ENCODE data around the gene DAAM1.

Gene DAAM1

DNA sequence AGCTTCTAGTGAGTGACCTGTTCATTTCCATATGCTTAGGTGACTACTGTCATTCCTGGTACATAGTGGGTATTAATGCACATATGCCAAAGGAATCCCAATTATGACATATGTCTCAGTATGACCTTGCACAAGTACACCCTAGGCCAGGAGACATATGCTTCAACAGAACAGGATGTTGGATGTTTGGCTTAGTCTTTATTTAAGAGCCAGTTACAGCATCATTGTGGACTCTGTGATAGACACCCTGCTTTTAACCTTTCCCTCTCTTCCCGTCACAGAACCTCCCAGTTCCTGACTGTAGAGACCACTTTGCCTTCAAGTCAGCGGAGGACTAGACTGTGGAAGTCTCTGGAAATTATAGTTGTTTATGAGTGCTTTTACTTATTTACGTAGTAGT is 72.9 kb downstream of the DAAM1 start:
- no peak for DNase-seq

DNA sequence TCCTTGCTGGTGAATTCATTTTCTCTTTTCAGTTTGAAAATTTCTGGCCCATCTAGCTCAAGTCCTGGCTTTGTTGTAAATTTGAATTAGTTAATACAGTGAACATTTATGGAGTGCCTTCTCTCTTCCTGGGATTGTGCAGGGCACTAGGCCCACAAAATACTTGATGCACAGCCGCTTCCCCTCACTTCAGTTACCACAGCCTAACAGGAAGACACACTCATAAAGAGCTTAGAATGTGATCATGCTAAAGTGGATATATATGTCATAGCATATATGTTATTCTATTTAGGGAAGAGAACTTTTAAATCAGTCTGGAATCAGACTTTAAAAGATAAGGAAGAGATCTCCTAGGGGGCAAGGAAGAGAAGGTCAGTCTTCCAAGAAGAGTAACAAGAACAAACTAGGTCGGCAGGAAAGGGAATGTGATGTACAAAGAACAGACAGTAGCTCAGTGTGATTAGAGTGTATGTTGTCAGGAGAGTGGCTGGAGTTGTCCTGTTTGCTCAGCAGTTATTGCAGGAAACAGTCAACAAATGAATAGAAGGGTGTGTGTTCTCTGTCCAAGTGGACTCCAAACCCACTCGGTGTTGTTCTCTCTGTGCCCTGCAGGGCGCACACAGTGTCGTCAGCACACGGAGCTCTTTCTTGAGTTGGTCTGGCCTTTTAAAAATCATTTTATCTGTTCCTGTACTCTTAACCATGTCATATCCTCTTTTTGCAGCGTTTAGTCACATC is 74.4 kb downstream of the DAAM1 start:
- DNase-seq, result no peak

DNA sequence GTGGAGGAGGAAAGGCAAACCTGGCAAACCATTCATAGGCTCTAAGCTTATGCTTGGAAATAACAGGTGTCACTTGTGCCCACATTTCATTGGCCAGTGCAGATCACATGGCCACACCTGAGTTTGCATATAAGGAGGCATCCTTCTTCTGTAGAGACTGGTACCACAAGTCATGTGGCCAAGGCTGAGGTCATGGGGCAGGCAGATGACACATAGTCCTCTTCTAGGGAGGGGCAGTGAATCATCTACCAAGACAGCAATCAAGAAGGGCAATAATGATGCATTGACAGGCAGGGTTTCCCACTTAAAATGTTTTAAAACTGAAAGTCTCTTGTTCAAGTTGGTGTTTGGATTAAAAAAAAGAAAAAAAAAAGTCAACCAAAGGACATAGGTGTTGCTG is 77.3 kb downstream of the DAAM1 start:
- DNase-seq, result no peak

DNA sequence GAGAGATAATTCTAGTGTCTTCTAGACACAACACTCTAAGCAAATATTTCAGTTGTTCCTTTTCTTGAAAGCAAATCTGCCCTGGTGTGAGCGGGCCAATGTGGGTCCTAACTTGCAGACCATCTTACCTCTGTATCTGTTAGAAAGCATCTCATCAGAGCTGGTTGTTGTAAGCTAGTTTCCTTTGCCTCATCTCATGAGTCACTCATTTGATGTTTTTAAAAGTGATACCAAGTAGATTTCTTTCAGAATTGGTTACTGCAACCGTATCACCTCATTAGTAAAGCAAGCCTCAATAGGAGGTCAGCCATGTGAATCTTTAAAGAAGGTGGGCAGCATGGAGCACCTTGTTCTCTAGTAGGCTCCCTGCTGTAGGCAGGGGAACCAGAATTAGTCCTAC is 78.6 kb downstream of the DAAM1 start:
- no peak for DNase-seq

DNA sequence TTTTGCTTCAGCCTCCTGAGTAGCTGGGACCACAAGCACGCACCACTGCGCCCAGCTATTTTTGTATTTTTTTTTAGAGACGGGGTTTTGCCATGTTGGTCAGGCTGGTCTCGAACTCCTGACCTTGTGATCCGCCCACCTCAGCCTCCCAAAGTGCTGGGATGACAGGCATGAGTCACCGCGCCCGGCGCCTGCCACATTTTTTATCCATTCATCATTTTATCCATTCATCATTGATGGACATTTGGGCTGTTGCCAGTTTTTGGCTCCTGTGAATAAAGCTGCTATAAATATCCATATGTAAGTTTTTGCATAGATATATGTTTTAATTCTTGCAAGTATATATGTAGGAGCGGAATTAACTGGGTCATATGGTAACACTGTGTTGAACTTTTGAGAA is 79.5 kb downstream of the DAAM1 start:
- no peak for DNase-seq

DNA sequence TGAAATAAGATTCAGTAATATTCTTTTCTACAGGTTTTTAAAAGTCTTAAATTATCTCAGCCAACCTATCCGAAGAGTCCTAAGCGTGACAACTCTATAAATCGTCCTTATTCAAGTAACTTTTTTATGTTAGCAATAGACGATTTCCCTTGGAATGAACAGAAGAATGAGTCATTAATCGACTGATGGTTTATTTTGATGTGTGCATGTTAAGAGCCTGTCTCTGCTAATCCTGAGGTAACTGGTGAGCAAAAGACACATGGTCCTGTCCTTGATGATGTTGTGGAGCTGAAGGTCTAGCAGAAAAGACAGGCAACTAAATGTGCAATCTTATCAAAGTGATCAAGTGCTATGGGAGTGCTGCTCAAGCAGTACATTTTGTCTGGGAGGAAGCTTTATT is 80.4 kb downstream of the DAAM1 start:
- DNase-seq, result no peak

DNA sequence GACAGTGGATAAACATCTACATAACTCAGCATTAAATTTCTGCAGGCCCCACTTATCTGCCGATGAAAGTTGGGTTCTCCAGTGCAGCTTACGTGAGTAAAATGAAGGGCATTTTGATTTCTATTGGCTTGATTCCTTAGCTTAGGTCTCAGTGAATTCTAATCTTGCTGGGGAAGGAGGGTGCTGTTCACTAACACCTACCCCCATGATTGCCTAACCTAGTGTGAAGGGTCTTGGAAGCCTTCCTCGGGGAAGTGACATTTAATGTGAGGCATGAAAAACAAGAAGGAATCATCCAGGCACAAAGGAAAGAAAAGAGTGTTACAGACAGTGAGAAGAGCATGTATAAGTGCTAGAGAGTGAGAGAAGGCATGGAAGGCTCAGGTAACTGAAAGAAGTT is 81.0 kb downstream of the DAAM1 start:
- no peak for DNase-seq

DNA sequence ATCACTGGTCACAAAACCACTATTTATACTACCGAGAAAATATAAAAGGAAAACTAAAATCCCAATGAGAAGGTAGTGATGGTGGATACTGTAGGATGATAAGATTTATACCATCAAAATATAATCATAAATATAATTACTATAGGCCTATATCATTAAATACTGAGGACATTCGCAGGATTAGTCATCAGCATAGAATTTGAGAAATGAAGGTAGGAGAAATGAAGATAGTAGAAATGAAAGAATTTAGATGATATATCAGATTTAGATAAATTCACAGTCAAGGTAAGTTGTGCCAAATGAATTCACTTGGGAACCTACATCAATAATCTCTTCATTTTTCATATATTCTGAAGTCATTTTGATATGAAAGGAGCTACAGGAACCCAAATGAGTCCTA is 82.8 kb downstream of the DAAM1 start:
- no peak for DNase-seq

DNA sequence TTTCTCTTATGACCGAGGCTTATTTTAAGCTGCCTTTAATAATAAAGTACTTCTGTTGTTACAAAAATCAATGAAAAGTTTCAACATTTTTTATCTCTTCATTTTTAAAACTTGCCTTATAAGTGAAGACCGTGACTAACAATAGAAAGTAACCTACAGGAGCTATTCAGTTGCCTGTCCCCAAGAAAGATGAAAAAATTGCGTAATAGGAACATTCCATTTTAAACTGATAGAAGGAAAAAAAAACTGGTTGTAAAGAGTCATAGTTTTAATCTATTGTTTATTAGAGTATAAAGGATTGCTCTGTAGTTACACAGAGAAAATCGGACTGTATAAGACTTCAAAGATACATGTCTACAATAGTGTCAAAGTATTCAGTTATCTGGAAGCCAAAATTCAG is 83.3 kb downstream of the DAAM1 start:
- no peak for DNase-seq

DNA sequence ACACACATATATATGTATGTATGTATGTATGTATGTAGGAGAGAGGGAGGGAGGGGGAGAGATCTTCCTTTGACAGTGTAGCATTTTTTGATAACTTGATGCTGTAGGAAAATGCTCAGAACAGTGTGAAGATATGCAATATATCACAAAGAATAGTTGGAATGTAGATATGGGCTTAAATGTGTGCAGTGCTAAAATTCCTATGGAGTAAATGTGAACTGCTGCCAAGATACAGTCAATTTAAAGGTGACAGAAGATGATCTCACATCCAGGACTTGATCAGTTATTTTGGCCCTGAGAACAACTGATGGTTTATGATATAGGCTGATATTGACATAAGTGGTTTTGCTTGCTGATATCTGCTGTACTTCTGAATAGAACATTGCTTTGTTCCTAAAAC is 84.2 kb downstream of the DAAM1 start:
- DNase-seq, result no peak

DNA sequence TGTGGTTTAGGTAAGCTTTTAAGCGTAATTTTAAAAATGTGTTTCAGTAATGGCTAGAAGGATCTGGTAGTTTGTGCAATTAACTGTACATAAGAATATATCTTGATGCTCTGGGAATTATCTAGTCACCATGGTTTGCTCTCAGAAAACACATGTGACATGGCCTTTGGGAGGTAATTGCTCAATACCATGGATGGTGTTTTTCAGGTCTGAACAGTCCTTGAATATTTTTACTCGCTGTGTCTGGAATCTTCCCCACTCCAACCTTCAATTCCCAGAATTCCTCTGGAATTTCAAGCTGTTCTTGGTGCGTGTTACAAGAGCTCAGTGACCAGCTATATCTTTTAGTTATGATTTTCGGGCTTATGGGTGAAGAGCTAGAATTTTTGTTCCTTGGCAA is 85.3 kb downstream of the DAAM1 start:
- no peak for DNase-seq

DNA sequence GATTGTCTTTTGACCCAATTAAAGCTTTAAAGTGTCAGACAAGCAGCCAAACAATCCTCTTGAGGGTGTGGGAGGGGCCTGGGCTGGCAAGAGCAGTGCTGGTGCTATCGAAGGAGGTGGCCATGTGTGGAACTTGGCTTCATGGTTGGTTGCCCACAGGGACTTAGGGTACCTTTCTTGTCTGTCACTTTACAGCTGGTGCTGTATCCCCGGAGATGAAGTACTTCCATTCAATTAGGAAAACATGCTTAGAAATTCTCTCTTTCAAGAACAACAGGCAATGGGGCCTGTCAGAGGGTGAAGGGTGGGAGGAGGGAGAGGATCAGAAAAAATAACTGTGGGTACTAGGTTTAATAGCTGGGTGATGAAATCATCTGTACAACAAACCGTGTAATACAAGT is 86.5 kb downstream of the DAAM1 start:
- DNase-seq, result no peak

DNA sequence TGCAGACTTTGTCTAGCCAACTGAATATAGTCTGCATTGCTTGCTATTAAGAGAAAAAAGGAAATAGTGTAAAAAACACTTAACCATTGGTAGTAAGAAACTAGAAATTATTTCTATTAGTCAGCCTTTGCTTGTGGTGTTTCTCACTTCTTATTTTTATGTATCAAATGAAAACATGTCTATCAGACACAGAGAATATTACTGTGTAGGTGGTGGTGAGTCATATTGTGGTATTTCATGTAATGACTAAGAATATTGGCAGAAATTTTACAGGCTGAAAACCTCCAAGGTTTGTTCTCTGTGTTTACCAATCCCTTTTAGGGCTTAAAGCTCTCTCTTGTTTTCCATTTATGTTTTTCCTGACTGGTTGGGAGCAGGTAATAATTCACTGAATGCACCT is 87.2 kb downstream of the DAAM1 start:
- DNase-seq, result no peak

DNA sequence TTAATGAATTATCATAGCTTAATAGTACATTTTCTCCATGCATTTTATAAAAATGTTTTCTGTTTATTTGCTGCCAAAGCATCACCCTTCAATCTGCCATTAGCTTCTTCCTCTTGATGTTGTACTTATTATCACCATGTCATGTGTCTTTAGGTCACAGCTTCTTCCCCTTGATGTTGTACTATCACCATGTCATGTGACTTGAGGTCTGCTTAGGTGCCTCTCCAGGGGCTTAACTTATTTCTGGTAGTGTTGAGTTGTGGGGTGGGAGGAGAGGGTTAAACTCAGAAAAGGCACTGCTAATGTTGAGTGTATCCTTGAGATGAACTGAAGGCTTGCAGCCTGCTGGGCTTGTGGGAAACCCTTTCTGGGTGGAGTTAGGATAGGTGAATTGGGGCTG is 87.8 kb downstream of the DAAM1 start:
- DNase-seq, result no peak

DNA sequence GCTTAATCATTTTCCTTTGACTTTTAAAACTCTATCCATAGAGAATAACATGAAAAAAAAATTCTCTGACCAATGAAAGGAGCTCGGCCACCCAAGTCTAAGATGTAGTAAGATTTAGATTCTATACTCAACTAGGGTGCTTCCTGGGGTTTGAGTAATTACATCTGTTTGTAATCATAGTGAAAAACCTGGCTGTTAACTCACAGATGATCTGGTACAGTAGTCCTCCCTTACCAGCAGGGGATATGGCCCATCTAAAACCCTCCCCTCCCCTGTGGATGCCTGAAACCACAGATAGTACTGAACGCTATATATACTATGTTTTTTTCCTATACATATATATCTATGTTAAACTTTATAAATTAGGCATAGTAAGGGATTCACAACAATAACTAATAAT is 89.2 kb downstream of the DAAM1 start:
- no peak for DNase-seq

DNA sequence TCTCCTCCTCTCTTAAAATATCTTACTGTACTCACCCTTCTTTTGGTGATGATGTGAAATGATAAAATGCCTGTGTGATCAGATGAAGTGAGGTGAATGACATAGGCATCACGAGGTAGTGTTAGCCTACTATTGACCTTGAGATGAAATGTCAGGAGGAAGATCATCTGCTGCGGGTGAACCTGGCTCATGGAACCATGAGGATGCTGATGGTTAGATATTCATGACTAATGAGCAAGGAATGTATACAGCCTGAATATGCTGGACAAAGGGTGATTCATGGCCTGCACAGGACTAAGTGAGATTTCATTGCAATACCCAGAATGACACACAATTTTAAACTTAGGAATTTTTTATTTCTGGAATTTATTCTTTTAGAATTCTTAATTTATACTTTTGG is 89.6 kb downstream of the DAAM1 start:
- no peak for DNase-seq

DNA sequence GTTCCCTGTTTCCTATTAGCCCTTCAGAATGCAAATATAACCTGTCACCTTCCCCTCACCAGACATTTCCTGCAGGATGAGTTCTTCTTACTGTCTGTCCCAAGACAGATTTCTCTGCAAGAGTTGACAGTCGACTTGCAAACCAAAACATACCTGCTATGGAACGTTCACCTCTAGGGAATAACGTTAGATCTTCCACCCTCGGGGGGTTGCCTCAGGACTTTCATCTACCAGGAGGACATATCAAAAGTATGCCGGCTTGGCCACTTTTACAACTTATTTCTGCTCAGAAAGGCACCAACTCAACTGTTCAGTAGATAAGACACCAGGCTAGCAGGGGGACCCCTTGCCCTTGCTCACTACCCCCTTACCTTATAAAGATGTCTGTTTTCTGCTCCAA is 92.5 kb downstream of the DAAM1 start:
- no peak for DNase-seq

DNA sequence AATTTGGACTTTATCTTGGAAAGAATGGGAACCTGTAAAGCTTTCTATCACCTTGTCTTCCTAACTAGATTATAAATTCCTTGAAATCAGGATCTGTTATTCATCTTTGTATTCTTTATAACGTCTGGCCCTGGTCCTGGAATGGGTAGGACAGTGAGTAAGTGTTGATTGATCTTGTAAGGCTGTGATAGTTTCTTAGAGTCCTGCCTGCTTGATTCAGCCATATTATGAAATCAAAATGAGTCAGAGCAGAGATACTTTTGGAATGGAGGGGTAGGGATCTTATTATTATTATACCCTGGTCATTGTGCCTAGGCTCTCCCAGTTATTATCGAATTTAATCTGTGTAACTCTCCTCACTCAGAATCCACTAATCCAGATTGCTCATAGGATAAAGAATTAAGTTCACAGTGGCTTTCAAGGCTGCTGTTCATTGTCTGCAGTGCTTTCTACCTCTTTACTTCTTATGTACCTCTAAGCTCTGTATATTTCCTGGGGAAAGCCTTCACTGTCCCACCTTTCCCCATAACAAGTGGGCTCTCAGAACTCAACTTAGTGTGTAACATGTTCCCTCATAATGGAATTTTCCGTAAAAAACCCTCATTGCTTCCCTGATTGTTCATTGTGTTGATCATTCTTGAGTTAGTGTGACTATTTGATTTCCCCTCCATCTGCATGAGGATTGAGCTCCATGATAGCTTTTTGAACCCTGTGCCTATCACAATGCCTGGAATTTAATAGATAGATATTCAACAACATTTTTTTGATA is 93.3 kb downstream of the DAAM1 start:
- no peak for DNase-seq

DNA sequence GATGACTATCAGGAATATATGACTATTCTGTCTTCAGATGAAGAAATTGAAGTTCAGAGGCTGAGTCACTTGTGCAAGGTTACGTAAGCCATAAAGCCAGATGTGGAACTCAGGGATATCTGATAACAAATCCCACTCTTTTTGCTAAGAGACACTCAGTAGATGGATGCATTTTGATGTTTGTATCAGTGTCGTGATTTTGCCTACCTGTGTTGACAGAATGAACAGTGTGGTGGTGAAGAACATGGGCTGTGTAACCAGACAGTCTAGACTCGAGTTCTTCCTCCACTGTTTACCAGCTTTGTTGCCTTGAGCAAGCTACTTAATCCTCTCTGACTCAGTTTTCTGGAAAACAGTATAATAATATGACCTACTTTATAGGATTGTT is 93.9 kb downstream of the DAAM1 start:
- DNase-seq, result no peak

DNA sequence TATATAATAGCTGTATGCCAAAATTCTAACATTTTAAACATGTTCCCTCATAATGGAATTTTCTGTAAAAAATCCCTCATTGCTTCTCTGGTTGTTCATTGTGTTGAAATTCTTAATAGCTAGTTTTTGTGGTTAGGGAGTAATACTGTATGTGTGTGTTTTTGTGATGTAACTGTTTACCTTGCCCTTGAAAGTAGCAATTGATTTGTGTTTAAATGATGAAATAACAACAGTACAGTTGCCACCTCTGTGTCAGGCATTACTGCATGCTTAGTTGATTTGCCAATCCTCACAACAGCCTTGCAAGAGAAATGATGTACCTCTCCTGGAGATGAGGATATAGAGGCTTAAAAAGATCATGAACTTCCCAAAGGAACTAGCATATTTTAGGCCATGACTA is 94.9 kb downstream of the DAAM1 start:
- no peak for DNase-seq

DNA sequence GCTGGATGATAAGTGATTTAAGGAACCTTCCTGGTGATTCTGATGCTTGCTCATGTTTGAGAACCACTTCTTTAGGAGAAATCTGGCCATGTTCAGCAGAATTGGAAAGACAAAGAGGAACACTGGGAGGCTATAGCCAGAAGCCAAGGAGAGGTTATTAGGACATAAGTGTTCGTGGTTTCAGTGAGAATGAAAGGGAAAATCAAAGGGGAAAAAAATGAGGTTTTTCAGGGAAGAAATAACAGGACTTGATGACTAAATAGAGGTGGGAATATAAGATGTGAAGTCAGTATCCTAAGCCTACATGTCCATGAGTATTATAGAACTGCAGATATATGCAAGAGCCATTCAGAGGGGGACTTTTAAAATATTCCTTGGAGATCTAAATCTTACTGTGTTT is 95.6 kb downstream of the DAAM1 start:
- DNase-seq, result no peak

DNA sequence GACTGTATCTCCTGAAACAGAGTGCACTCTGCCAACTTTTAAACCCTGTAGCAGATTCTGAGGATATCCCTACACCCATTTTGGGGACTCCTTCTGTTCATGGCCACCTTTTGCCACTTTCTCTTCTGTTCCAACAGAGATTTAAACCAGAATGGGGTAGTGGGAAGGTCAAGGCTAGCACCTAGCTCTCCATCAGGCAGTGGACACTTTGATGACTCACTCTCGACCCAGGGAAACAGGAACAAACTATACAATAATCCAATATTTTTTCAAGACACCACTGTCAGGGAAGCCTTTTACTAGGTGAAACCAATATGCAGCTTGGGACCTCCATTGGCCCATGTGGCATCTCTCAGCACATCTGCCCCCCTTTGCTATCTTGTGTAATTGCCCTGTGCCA is 103.6 kb downstream of the DAAM1 start:
- DNase-seq, result no peak

DNA sequence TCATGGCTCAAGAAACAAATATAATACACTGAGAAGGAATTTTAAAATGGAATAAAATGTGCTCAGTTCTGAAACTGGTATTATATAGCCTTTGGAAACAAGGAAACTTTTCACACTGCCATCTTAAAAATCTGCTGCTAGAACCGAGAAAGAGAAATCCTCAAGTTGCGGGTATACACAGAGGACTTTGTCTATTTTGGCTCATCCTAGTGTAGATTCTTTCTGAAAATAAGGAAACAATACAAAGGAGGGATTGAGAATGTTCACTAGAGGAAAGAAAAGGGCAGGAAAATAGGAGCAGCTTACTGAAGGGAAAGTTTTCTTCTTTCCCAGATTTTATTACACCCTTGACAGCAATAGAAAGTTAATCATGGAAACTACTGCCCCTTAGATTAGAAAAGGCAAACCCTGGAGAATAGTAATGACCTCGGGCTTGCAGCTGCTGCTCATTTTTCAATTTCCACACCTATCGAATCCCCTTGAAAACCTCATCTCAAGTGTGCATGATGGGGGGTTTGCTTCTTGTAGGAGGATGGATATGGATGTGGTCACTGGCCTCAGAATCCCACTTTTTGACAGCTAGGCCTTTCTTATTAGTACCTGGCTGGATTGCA is 104.6 kb downstream of the DAAM1 start:
- no peak for DNase-seq

DNA sequence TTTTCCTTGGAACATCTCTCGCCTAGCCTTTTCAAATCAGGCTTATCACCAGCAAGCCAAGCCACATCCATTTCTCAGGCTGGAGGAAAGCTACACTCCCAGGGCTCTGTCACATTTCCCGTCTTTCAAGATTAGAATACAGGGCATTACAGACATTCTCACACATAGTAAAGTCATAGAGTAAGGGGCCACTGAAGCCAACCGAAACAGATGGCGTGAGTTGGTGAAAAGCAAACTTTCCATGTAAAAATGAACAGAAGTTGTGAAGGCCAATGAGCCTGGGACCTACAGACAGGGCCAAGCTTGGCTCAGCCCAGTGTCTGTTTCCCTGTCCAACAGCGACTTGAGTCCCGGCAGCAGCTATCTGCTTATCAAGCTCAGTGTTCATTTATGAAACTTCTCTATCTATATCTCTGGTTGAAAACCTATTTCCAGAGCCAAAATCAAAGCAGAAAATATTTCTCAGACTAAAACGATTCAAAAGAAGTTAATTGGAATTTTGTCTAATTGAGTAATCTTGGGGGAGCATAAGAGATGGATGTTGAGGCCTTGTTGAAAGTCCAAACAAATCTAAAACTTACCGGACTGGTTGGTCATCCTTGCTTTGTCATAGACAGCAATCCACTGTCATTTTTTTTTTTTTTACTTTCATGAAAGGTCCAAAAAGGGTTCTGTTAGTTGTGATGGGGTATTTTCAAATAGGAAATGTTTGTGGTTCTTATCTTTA is 105.6 kb downstream of the DAAM1 start:
- DNase-seq, result no peak
